Activated naive CD8-positive, alpha-beta T cell treated with anti-CD3 and anti-CD28 coated beads, Interleukin-2, amount 50 U/mL, for 24 hours (primary cell): ENCODE results near the gene TTI1.

Experiments
- ATAC-seq: fragments of 150-1000 bp; cut with Tn5 transposase; one replicate; pipeline ENCODE4 v1.10.0; 2021
- DNase-seq: peaks from one replicate; pipeline ENCODE4 v3.0.0; 2021
- H3K27ac Mint-ChIP-seq: one replicate; pipeline ENCODE4 v1.8.0; 2021; ENCODE audit warnings: mild to moderate bottlenecking, mixed read lengths
- H3K27me3 Mint-ChIP-seq: one replicate; pipeline ENCODE4 v1.8.0; 2021; ENCODE audit warnings: mixed read lengths
- H3K36me3 Mint-ChIP-seq: one replicate; pipeline ENCODE4 v1.8.0; 2021; ENCODE audit warnings: low read depth, mixed read lengths
- H3K4me1 Mint-ChIP-seq: one replicate; pipeline ENCODE4 v1.8.0; 2021; ENCODE audit warnings: mixed read lengths
- H3K4me3 Mint-ChIP-seq: one replicate; pipeline ENCODE4 v1.8.0; 2021; ENCODE audit warnings: mild to moderate bottlenecking, moderate library complexity, mixed read lengths
- H3K9me3 Mint-ChIP-seq: one replicate; pipeline ENCODE4 v1.8.0; 2021; ENCODE audit warnings: mixed read lengths

The TTI1 gene

GRCh38 chr20:38033330-38034107, at the start of gene TTI1, which contains the start of gene RPRD1B:
Gene TTI1 (minus strand): TSS chr20:38033456. CDS start chr20:38013816, 19,640 bp downstream.
Gene RPRD1B (plus strand): TSS chr20:38033746. CDS start chr20:38033948, 202 bp downstream.
- peak within 1 kb of the TSS; percentile 89 for H3K4me3 Mint-ChIP-seq
- peaks cover 55% of the 10 kb centered on the region for H3K36me3 Mint-ChIP-seq
- no peaks in the 10 kb centered on the region for H3K27me3 Mint-ChIP-seq
- DNase-seq: peak; percentile 90
- ATAC-seq: peak; percentile 91
- H3K4me1 Mint-ChIP-seq: peaks cover 77% of the 10 kb centered on the region
- H3K27ac Mint-ChIP-seq: peak within 1 kb of the TSS; percentile 98
- H3K9me3 Mint-ChIP-seq: no peaks in the 10 kb centered on the region

- peaks cover 4% of the 10 kb centered on the region for H3K9me3 Mint-ChIP-seq
- peaks cover 2% of the 10 kb centered on the region for H3K4me1 Mint-ChIP-seq
- ATAC-seq: no peak
- H3K27me3 Mint-ChIP-seq: no peaks in the 10 kb centered on the region
- H3K4me3 Mint-ChIP-seq: no peak overlapping the region
- no peak overlapping the region for H3K27ac Mint-ChIP-seq
- H3K36me3 Mint-ChIP-seq: peaks cover 45% of the 10 kb centered on the region
- no peak for DNase-seq
Measured at GRCh38 chr20:38082894-38083293, 49.6 kb upstream of the TTI1 start.

- H3K4me1 Mint-ChIP-seq: peaks cover 4% of the 10 kb centered on the region
- H3K4me3 Mint-ChIP-seq: no peak overlapping the region
- H3K27ac Mint-ChIP-seq: no peak overlapping the region
- ATAC-seq (no peak), DNase-seq (no peak)
- H3K36me3 Mint-ChIP-seq: peaks cover 53% of the 10 kb centered on the region
- no peaks in the 10 kb centered on the region for H3K27me3 Mint-ChIP-seq
- H3K9me3 Mint-ChIP-seq: peaks cover 4% of the 10 kb centered on the region
Measured at GRCh38 chr20:38081575-38081974, 48.3 kb upstream of the TTI1 start.

- DNase-seq (no peak), ATAC-seq (no peak)
- Mint-ChIP-seq H3K27me3 (no peaks in the 10 kb centered on the region), H3K4me1 (peaks cover 7% of the 10 kb centered on the region), H3K27ac (no peak overlapping the region), H3K9me3 (peaks cover 4% of the 10 kb centered on the region), H3K4me3 (no peak overlapping the region), H3K36me3 (peaks cover 51% of the 10 kb centered on the region)
Measured at GRCh38 chr20:38079353-38079752, 46.1 kb upstream of the TTI1 start.

- no peaks in the 10 kb centered on the region for H3K27me3 Mint-ChIP-seq
- H3K9me3 Mint-ChIP-seq: peaks cover 4% of the 10 kb centered on the region
- no peak for DNase-seq
- peaks cover 8% of the 10 kb centered on the region for H3K4me1 Mint-ChIP-seq
- ATAC-seq: no peak
- peaks cover 49% of the 10 kb centered on the region for H3K36me3 Mint-ChIP-seq
- no peak overlapping the region for H3K27ac Mint-ChIP-seq
- no peak overlapping the region for H3K4me3 Mint-ChIP-seq
Measured at GRCh38 chr20:38078084-38078483, 44.8 kb upstream of the TTI1 start.

- peaks cover 8% of the 10 kb centered on the region for H3K4me1 Mint-ChIP-seq
- ATAC-seq (no peak), DNase-seq (no peak)
- no peaks in the 10 kb centered on the region for H3K27me3 Mint-ChIP-seq
- peaks cover 60% of the 10 kb centered on the region for H3K36me3 Mint-ChIP-seq
- H3K9me3 Mint-ChIP-seq: peaks cover 4% of the 10 kb centered on the region
- H3K4me3 Mint-ChIP-seq: no peak overlapping the region
- H3K27ac Mint-ChIP-seq: no peak overlapping the region
Measured at GRCh38 chr20:38076548-38076947, 43.3 kb upstream of the TTI1 start.

GRCh38 chr20:38075161-38075998, 42.1 kb upstream of the TTI1 start:
- Mint-ChIP-seq H3K9me3 (peaks cover 4% of the 10 kb centered on the region), H3K4me3 (no peak overlapping the region), H3K36me3 (peaks cover 65% of the 10 kb centered on the region), H3K27me3 (no peaks in the 10 kb centered on the region), H3K4me1 (peaks cover 8% of the 10 kb centered on the region), H3K27ac (no peak overlapping the region)
- ATAC-seq: no peak
- DNase-seq: no peak

- ATAC-seq (peak; percentile 40), DNase-seq (no peak)
- Mint-ChIP-seq H3K36me3 (peaks cover 61% of the 10 kb centered on the region), H3K4me3 (no peak overlapping the region), H3K27ac (no peak overlapping the region), H3K9me3 (no peaks in the 10 kb centered on the region), H3K4me1 (peaks cover 6% of the 10 kb centered on the region), H3K27me3 (no peaks in the 10 kb centered on the region)
Measured at GRCh38 chr20:38073307-38074071, 40.2 kb upstream of the TTI1 start.

- ATAC-seq (no peak), DNase-seq (no peak)
- Mint-ChIP-seq H3K4me3 (no peak overlapping the region), H3K4me1 (peaks cover 6% of the 10 kb centered on the region), H3K27ac (no peak overlapping the region), H3K36me3 (peaks cover 59% of the 10 kb centered on the region), H3K9me3 (no peaks in the 10 kb centered on the region), H3K27me3 (no peaks in the 10 kb centered on the region)
Measured at GRCh38 chr20:38072898-38073297, 39.6 kb upstream of the TTI1 start.

GRCh38 chr20:38067717-38068365, 34.6 kb upstream of the TTI1 start:
- Mint-ChIP-seq H3K36me3 (peaks cover 71% of the 10 kb centered on the region), H3K4me3 (no peak overlapping the region), H3K9me3 (no peaks in the 10 kb centered on the region), H3K27ac (no peak overlapping the region), H3K4me1 (no peaks in the 10 kb centered on the region), H3K27me3 (no peaks in the 10 kb centered on the region)
- ATAC-seq (no peak), DNase-seq (no peak)

GRCh38 chr20:38066969-38067716, 33.9 kb upstream of the TTI1 start:
- Mint-ChIP-seq H3K4me1 (no peaks in the 10 kb centered on the region), H3K27me3 (no peaks in the 10 kb centered on the region), H3K4me3 (no peak overlapping the region), H3K36me3 (peaks cover 65% of the 10 kb centered on the region), H3K27ac (no peak overlapping the region), H3K9me3 (no peaks in the 10 kb centered on the region)
- no peak for ATAC-seq
- DNase-seq: no peak

GRCh38 chr20:38065764-38066375, 32.6 kb upstream of the TTI1 start:
- H3K36me3 Mint-ChIP-seq: peaks cover 52% of the 10 kb centered on the region

GRCh38 chr20:38063911-38064530, 30.8 kb upstream of the TTI1 start:
- peaks cover 55% of the 10 kb centered on the region for H3K36me3 Mint-ChIP-seq
- no peaks in the 10 kb centered on the region for H3K9me3 Mint-ChIP-seq
- ATAC-seq: no peak
- no peak overlapping the region for H3K4me3 Mint-ChIP-seq
- H3K27ac Mint-ChIP-seq: no peak overlapping the region
- no peaks in the 10 kb centered on the region for H3K4me1 Mint-ChIP-seq
- no peaks in the 10 kb centered on the region for H3K27me3 Mint-ChIP-seq
- DNase-seq: no peak

More at GRCh38 chr20:38065764-38066375, 32.6 kb upstream of the TTI1 start:
- Mint-ChIP-seq H3K4me3 (no peak overlapping the region), H3K27ac (no peak overlapping the region), H3K27me3 (no peaks in the 10 kb centered on the region), H3K9me3 (no peaks in the 10 kb centered on the region), H3K4me1 (no peaks in the 10 kb centered on the region)
- no peak for ATAC-seq
- DNase-seq: no peak
